Astrocyte of the cerebellum (primary cell): Measurements from ENCODE around the gene MLPH.

Experiments used
- DNase-seq: peaks from one replicate; pipeline ENCODE4 v3.0.0-alpha.2; 2011; ENCODE audit warnings: low read depth
- H3K4me3 ChIP-seq: 2 replicates; pipeline ENCODE4 v1.5.1; 2011; ENCODE audit warnings: mild to moderate bottlenecking, low read depth, low read length, moderate library complexity
- CTCF ChIP-seq: IDR thresholded peaks from 2 replicates; pipeline ENCODE4 v1.5.1; 2012; ENCODE audit warnings: low read length, low read depth, moderate library complexity, mild to moderate bottlenecking; ENCODE audit errors: missing control alignments
- in situ Hi-C: cut with HindIII; loops from 2 replicates; pipeline ENCODE4 v1.10.0; 2017; ENCODE audit warnings: low sequenced_read_pairs

The MLPH gene

GRCh38 chr2:237567276-237568029 is 80.4 kb downstream of the MLPH start:
- DNase-seq, result no peak
- H3K4me3 ChIP-seq, result no peak overlapping the region
- in situ Hi-C loops, result no loop called here
- TF ChIP-seq CTCF, result no peak

GRCh38 chr2:237568121-237568660 is 81.1 kb downstream of the MLPH start:
- no peak for TF ChIP-seq CTCF
- DNase-seq, result no peak
- in situ Hi-C loops, result no loop called here

GRCh38 chr2:237569041-237569440 is 82.0 kb downstream of the MLPH start:
- no peak for DNase-seq
- no peak overlapping the region for H3K4me3 ChIP-seq
- in situ Hi-C loops, result no loop called here
- TF ChIP-seq CTCF, result no peak

More at GRCh38 chr2:237568121-237568660, 81.1 kb downstream of the MLPH start:
- no peak overlapping the region for H3K4me3 ChIP-seq

GRCh38 chr2:237569896-237570295 is 82.8 kb downstream of the MLPH start:
- in situ Hi-C loops, result no loop called here
- DNase-seq, result no peak
- TF ChIP-seq CTCF, result no peak
- H3K4me3 ChIP-seq, result no peak overlapping the region

- no peak for DNase-seq
- in situ Hi-C loops, result no loop called here
- no peak overlapping the region for H3K4me3 ChIP-seq
- TF ChIP-seq CTCF, result no peak
Measured at GRCh38 chr2:237570776-237571335, 83.8 kb downstream of the MLPH start.

GRCh38 chr2:237571551-237571950 is 84.5 kb downstream of the MLPH start:
- no peak for TF ChIP-seq CTCF
- in situ Hi-C loops, result no loop called here
- no peak for DNase-seq
- H3K4me3 ChIP-seq, result no peak overlapping the region
